ENCODE measurements around the gene KCNJ9. TPM values are rescaled to one million over a fixed set of nuclear protein-coding genes. Genes with fewer than 3 reads are reported as not detected.

The KCNJ9 gene
- total RNA-seq, 2 experiments from 2014 or later: not detected

- no peaks in the 10 kb centered on the region for H3K36me3 Mint-ChIP-seq (ENCODE audit: low read depth)
- DNase-seq: no peak
These were observed 49.1 kb downstream of the KCNJ9 start for GRCh38 chr1:160130486-160130885.

GRCh38 chr1:160130939-160131338 lies 49.6 kb downstream of the KCNJ9 start:
- H3K27me3 Mint-ChIP-seq: peaks cover 25% of the 10 kb centered on the region
- no peak for DNase-seq
- no peak for TF ChIP-seq CTCF (IDR thresholded peaks at IDR 0.05)
- Histone ChIP-seq H3K4me3 (ENCODE audit: low read length) (no peak overlapping the region), H3K36me3 (ENCODE audit: insufficient read depth, low read length) (no peaks in the 10 kb centered on the region), H3K27me3 (ENCODE audit: control insufficient read depth in 1 of 2, insufficient read depth in 2 of 2, low read length in 2 of 2) (peaks cover 0 to 5% of the 10 kb centered on the region in 2 experiments), H3K4me1 (ENCODE audit: insufficient read depth, low read length) (no peaks in the 10 kb centered on the region), H3K9me3 (ENCODE audit: control insufficient read depth in 1 of 2, insufficient read depth in 1 of 2, low read length in 2 of 2) (no peaks in the 10 kb centered on the region), H3K27ac (ENCODE audit: low read depth in 1 of 2, low read length in 2 of 2) (no peak overlapping the region)
- no peaks in the 10 kb centered on the region for H3K36me3 Mint-ChIP-seq (ENCODE audit: low read depth)
- no peak overlapping the region for H3K27ac Mint-ChIP-seq
- intact Hi-C loops (cut with DNase I, micrococcal nuclease): no loop called here
- no peaks in the 10 kb centered on the region for H3K4me1 Mint-ChIP-seq (ENCODE audit: low read depth)
- H3K9me3 Mint-ChIP-seq: no peaks in the 10 kb centered on the region
- no peak for ATAC-seq (ENCODE audit: poor library complexity)
- CTCF ChIA-PET: no interaction called here
- POLR2A ChIA-PET: no interaction called here
- no peak overlapping the region for H3K4me3 Mint-ChIP-seq

More at GRCh38 chr1:160130486-160130885, 49.1 kb downstream of the KCNJ9 start:
- Mint-ChIP-seq H3K4me3 (no peak overlapping the region), H3K27ac (no peak overlapping the region), H3K9me3 (no peaks in the 10 kb centered on the region), H3K4me1 (ENCODE audit: low read depth) (no peaks in the 10 kb centered on the region), H3K27me3 (peaks cover 25% of the 10 kb centered on the region)
- no peak overlapping the region for H3K27ac ChIP-seq (ENCODE audit: low read depth in 1 of 2, low read length in 2 of 2)
- ChIA-PET POLR2A (no interaction called here), CTCF (no interaction called here)
- no peaks in the 10 kb centered on the region for H3K4me1 ChIP-seq (ENCODE audit: insufficient read depth, low read length)
- intact Hi-C loops (cut with DNase I, micrococcal nuclease): no loop called here
- H3K4me3 ChIP-seq (ENCODE audit: low read length): no peak overlapping the region
- no peaks in the 10 kb centered on the region for H3K9me3 ChIP-seq (ENCODE audit: control insufficient read depth in 1 of 2, insufficient read depth in 1 of 2, low read length in 2 of 2)
- H3K36me3 ChIP-seq (ENCODE audit: insufficient read depth, low read length): no peaks in the 10 kb centered on the region
- no peak for TF ChIP-seq CTCF (IDR thresholded peaks at IDR 0.05)
- H3K27me3 ChIP-seq (ENCODE audit: control insufficient read depth in 1 of 2, insufficient read depth in 2 of 2, low read length in 2 of 2): peaks cover 0 to 5% of the 10 kb centered on the region in 2 experiments
- no peak for ATAC-seq (ENCODE audit: poor library complexity)

- H3K36me3 ChIP-seq (ENCODE audit: insufficient read depth, low read length): no peaks in the 10 kb centered on the region
- H3K4me3 ChIP-seq (ENCODE audit: low read length): no peak overlapping the region
- H3K27me3 ChIP-seq (ENCODE audit: control insufficient read depth in 1 of 2, insufficient read depth in 2 of 2, low read length in 2 of 2): peaks cover 0 to 5% of the 10 kb centered on the region in 2 experiments
- H3K27ac ChIP-seq (ENCODE audit: low read depth in 1 of 2, low read length in 2 of 2): no peak overlapping the region
- ChIA-PET POLR2A (no interaction called here), CTCF (no interaction called here)
- H3K4me1 ChIP-seq (ENCODE audit: insufficient read depth, low read length): no peaks in the 10 kb centered on the region
- intact Hi-C loops (cut with DNase I, micrococcal nuclease): no loop called here
- Mint-ChIP-seq H3K4me3 (no peak overlapping the region), H3K4me1 (ENCODE audit: low read depth) (no peaks in the 10 kb centered on the region), H3K27me3 (peaks cover 25% of the 10 kb centered on the region), H3K36me3 (ENCODE audit: low read depth) (no peaks in the 10 kb centered on the region), H3K9me3 (no peaks in the 10 kb centered on the region), H3K27ac (no peak overlapping the region)
- no peak for TF ChIP-seq CTCF (IDR thresholded peaks at IDR 0.05)
- ATAC-seq (ENCODE audit: poor library complexity) (no peak), DNase-seq (no peak)
- no peaks in the 10 kb centered on the region for H3K9me3 ChIP-seq (ENCODE audit: control insufficient read depth in 1 of 2, insufficient read depth in 1 of 2, low read length in 2 of 2)
These were observed 50.6 kb downstream of the KCNJ9 start for GRCh38 chr1:160131803-160132565.
